AG10803 (cell line): ENCODE measurements around the gene HABP4.
A peak's percentile ranks its signal among the peaks of the same experiment; 100 is the strongest.

Experiments
- DNase-seq: peaks from one replicate; pipeline ENCODE4 v3.0.0; 2010; ENCODE audit warnings: low read depth
- H3K4me3 ChIP-seq: 2 replicates; pipeline ENCODE4 v1.5.1; 2011; ENCODE audit warnings: mild to moderate bottlenecking, low read length, control low read depth
- TF ChIP-seq, protein P1 (sequence below): conservative IDR thresholded peaks from 2 replicates; pipeline ENCODE4 v1.5.1; 2011; ENCODE audit warnings: mild to moderate bottlenecking, low read length, control low read depth, inconsistent platforms

Gene HABP4, protein sequence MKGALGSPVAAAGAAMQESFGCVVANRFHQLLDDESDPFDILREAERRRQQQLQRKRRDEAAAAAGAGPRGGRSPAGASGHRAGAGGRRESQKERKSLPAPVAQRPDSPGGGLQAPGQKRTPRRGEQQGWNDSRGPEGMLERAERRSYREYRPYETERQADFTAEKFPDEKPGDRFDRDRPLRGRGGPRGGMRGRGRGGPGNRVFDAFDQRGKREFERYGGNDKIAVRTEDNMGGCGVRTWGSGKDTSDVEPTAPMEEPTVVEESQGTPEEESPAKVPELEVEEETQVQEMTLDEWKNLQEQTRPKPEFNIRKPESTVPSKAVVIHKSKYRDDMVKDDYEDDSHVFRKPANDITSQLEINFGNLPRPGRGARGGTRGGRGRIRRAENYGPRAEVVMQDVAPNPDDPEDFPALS

DNA sequence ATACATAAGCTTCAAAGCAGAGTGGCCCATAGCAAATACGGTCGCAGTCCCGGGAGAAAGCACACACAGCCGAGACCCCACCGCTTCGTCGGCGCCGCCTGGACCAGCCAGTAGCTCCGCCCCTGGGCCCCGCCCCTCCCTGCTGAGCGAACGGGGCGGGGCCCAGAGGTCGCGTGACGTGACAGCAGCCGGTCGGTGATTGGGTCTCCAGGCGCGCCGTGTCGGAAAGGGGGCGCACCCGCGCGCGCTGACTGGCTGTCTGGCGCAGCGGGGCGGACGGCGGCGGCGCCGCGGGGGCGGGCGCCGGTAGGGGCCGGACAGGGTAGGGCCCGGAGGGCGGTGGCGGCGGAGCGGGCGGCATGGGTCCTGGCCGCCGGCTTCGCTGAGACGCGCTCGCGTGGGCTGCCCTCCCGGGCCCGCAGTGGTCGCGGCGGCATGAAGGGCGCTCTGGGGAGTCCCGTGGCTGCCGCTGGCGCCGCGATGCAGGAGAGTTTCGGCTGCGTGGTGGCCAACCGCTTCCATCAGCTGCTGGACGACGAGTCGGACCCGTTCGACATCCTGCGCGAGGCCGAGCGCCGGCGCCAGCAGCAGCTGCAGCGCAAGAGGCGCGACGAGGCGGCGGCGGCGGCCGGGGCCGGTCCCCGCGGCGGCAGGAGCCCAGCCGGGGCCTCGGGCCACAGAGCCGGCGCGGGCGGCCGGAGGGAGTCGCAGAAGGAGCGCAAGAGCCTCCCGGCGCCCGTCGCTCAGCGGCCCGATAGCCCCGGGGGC is at the start of gene HABP4:
Gene HABP4 (plus strand): TSS at position 325 of the 768 bp plus-strand sequence. CDS start 111 bp downstream, at position 436.
- peak within 1 kb of the TSS; percentile 87 for H3K4me3 ChIP-seq
- TF ChIP-seq, protein P1, sequence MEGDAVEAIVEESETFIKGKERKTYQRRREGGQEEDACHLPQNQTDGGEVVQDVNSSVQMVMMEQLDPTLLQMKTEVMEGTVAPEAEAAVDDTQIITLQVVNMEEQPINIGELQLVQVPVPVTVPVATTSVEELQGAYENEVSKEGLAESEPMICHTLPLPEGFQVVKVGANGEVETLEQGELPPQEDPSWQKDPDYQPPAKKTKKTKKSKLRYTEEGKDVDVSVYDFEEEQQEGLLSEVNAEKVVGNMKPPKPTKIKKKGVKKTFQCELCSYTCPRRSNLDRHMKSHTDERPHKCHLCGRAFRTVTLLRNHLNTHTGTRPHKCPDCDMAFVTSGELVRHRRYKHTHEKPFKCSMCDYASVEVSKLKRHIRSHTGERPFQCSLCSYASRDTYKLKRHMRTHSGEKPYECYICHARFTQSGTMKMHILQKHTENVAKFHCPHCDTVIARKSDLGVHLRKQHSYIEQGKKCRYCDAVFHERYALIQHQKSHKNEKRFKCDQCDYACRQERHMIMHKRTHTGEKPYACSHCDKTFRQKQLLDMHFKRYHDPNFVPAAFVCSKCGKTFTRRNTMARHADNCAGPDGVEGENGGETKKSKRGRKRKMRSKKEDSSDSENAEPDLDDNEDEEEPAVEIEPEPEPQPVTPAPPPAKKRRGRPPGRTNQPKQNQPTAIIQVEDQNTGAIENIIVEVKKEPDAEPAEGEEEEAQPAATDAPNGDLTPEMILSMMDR: no peak
- peak; percentile 91 for DNase-seq

- TF ChIP-seq, protein P1: no peak
- H3K4me3 ChIP-seq: no peak overlapping the region
Measured at GRCh38 chr9:96408409-96409280, 41.3 kb upstream of the HABP4 start.

DNA sequence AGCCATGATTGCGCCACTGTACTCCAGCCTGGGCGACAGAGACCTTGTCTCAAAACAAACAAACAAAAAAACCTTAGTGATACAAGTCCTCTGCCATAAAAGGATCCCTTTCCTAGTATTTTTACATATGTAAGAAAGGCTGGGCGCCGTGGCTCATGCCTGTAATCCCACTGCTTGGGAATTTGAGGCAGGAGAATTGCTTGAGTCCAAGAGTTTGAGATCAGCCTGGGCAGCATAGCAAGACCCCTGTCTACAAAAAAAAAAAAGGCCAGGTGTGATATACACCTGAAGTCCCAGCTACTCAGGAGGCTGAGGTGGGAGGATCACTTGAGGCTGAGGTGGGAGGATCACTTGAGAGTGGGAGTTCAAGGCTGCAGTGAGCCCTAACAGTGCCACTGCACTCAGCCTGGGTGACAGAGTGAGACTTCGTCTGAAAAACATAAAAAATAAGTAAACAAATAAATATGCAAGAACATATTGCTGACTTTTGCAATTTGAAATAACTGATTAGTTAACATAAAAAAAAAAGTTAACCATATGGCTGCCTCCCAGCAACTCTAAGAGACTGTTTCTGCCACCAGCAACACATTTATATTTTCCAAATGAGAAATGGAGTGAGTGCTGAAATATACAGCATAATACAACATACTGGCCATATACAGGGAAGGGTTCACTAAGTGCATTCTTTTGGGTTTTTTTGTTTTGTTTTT is 38.7 kb upstream of the HABP4 start:
- TF ChIP-seq, protein P1: no peak
- no peak overlapping the region for H3K4me3 ChIP-seq
- DNase-seq: no peak

More at GRCh38 chr9:96408409-96409280, 41.3 kb upstream of the HABP4 start:
- DNase-seq: no peak

GRCh38 chr9:96412174-96412913 is 37.6 kb upstream of the HABP4 start:
- TF ChIP-seq, protein P1: no peak
- no peak for DNase-seq

GRCh38 chr9:96413302-96414221 is 36.4 kb upstream of the HABP4 start:
- no peak for DNase-seq
- no peak overlapping the region for H3K4me3 ChIP-seq
- TF ChIP-seq, protein P1: no peak

More at GRCh38 chr9:96412174-96412913, 37.6 kb upstream of the HABP4 start:
- H3K4me3 ChIP-seq: no peak overlapping the region
